Lower leg skin (tissue), 3 donors: ENCODE data around the gene SYT9.

Experiments used
- CTCF ChIP-seq, 3 donors: fragments of 450-650 bp; IDR thresholded peaks; one replicate each; pipeline ENCODE4 v1.5.1; 2016; ENCODE audit warnings: antibody characterized with exemption in 3 of 3, mild to moderate bottlenecking in 3 of 3, moderate library complexity in 2 of 3
- POLR2A ChIP-seq, 2 donors: fragments of 450-650 bp; IDR thresholded peaks; one replicate each; pipeline ENCODE4 v1.6.1; 2016 to 2017; ENCODE audit warnings: antibody characterized with exemption in 2 of 2, mild to moderate bottlenecking in 1 of 2, moderate library complexity in 1 of 2

GRCh38 chr11:7450836-7451235 is 199.1 kb downstream of the SYT9 start:
- TF ChIP-seq CTCF (IDR thresholded peaks at IDR 0.05): no peak
- TF ChIP-seq POLR2A (IDR thresholded peaks at IDR 0.05): no peak
